ENCODE measurements around the gene NUDT19.

GRCh38 chr19:32719611-32720059 is 28.0 kb downstream of the NUDT19 start, which contains the start of gene TDRD12:
- TF ChIP-seq CTCF (IDR thresholded peaks at IDR 0.05) (no peak), POLR2A (IDR thresholded peaks at IDR 0.05) (no peak), POLR2AphosphoS5 (IDR thresholded peaks at IDR 0.05; ENCODE audit: insufficient read depth in 1 of 2, low read depth in 1 of 2) (no peak)

Data from vagina (tissue), 2 donors.